ENCODE measurements around the gene DPP6. TPM values are rescaled to one million over a fixed set of nuclear protein-coding genes. Genes with fewer than 3 reads are reported as not detected.
"Not testable (repeated sequence)": the region's sequence is repeated elsewhere in the genome, so short reads cannot be mapped to it uniquely, and the experiment has no call there.

Gene DPP6
- total and polyA plus RNA-seq, 2 experiments from 2014 or later: 0.20 to 0.44 TPM

DNA sequence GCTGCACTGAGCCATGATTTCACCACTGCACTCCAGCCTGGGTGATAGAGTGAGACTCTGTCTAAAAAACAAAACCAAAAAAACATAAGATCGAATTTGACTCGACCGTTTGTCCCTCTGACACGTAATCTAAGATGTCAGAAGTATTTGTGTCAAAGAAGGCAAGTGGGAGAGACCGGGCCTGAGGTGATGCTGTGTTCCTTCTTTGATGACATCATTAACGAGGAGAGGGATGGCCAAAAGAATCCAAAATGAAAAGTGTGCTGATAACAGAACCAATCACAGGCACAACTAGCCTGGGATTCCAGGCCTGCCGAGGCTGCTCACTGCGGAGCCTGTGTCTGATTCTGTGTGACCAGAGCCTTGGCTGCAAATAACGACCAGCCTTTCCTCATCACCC, 52.9 kb downstream of the DPP6 start:
- not testable (repeated sequence) for H3K4me2 ChIP-seq; H3K27me3 ChIP-seq; H3K9me3 ChIP-seq (ENCODE audit: low read depth); DNase-seq (ENCODE audit: low spot score); H4K20me1 ChIP-seq (ENCODE audit: insufficient read depth, poor library complexity, severe bottlenecking); H2AFZ ChIP-seq; H3K4me3 ChIP-seq; H3K27ac ChIP-seq; H3K4me1 ChIP-seq (ENCODE audit: insufficient read depth); H3K36me3 ChIP-seq (replicated peaks; ENCODE audit: insufficient read depth, low read depth); H3K9me2 ChIP-seq (replicated peaks; ENCODE audit: insufficient read depth); H3K79me2 ChIP-seq
- 83% methylated on average over 9 of the region's 9 CpGs for WGBS (ENCODE audit: low lambda C conversion rate, missing lambda C conversion rate)

DNA sequence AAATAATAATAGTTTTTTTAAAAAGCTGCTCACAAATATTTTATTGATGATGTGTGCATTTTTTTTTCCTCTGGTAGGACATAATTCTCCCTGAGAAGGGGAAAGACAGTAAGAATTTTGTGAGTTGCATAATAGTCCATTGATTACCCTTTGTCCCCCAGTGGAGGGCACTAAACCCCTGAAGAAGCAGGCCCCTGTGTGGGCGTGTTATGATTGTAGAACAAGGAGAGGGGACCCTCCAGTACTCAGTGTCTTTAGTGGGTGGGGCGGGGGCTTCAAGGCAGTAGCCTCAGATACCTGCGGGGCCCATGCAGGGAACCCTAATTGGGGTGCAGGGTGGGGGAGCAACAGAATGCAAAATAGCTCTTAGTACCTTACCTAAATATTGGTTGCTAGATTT, 57.4 kb downstream of the DPP6 start:
- H3K36me3 ChIP-seq (replicated peaks; ENCODE audit: insufficient read depth, low read depth); H3K9me2 ChIP-seq (replicated peaks; ENCODE audit: insufficient read depth); H3K27me3 ChIP-seq; H2AFZ ChIP-seq; H3K79me2 ChIP-seq; H4K20me1 ChIP-seq (ENCODE audit: insufficient read depth, poor library complexity, severe bottlenecking); H3K4me3 ChIP-seq; H3K27ac ChIP-seq; DNase-seq (ENCODE audit: low spot score); H3K9me3 ChIP-seq (ENCODE audit: low read depth); H3K4me1 ChIP-seq (ENCODE audit: insufficient read depth); H3K4me2 ChIP-seq: not testable (repeated sequence)
- WGBS (ENCODE audit: low lambda C conversion rate, missing lambda C conversion rate): no CpG with 5 or more reads among the region's 3 CpGs

DNA sequence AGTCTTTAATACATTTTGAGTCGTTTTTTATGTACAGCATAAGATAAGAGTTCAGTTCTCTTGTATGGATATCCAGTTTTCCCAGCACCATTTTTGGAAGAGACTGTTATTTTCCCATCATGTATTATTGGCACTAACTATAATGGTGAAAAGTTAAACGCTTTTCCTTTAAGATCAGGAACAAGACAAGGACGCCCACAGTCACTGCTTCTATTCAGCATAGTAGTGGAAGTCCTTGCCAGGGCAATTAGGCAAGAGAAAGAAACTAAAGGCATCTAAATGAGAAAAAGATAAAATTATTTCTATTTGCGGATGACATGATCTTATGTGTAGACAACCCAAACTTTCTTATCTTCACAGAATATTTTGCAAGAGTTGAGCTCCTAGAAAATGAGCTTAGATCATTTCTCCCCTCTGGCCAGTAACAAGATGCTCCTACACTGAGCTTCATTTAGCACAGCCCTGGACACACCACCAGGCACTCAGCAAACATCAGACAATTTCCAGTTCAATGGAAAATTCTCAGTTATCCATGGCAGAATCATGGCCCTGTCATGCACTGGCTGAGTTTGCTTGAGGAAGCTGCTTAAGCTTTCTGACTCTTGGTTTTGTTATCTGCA, 61.6 kb downstream of the DPP6 start:
- not testable (repeated sequence) for H3K36me3 ChIP-seq (replicated peaks; ENCODE audit: insufficient read depth, low read depth); H3K9me2 ChIP-seq (replicated peaks; ENCODE audit: insufficient read depth); H3K27me3 ChIP-seq; DNase-seq (ENCODE audit: low spot score); H2AFZ ChIP-seq; H4K20me1 ChIP-seq (ENCODE audit: insufficient read depth, poor library complexity, severe bottlenecking); H3K4me2 ChIP-seq; H3K79me2 ChIP-seq; H3K4me1 ChIP-seq (ENCODE audit: insufficient read depth); H3K4me3 ChIP-seq; H3K9me3 ChIP-seq (ENCODE audit: low read depth); H3K27ac ChIP-seq
- WGBS (ENCODE audit: low lambda C conversion rate, missing lambda C conversion rate): 71% methylated on average over 4 of the region's 4 CpGs

DNA sequence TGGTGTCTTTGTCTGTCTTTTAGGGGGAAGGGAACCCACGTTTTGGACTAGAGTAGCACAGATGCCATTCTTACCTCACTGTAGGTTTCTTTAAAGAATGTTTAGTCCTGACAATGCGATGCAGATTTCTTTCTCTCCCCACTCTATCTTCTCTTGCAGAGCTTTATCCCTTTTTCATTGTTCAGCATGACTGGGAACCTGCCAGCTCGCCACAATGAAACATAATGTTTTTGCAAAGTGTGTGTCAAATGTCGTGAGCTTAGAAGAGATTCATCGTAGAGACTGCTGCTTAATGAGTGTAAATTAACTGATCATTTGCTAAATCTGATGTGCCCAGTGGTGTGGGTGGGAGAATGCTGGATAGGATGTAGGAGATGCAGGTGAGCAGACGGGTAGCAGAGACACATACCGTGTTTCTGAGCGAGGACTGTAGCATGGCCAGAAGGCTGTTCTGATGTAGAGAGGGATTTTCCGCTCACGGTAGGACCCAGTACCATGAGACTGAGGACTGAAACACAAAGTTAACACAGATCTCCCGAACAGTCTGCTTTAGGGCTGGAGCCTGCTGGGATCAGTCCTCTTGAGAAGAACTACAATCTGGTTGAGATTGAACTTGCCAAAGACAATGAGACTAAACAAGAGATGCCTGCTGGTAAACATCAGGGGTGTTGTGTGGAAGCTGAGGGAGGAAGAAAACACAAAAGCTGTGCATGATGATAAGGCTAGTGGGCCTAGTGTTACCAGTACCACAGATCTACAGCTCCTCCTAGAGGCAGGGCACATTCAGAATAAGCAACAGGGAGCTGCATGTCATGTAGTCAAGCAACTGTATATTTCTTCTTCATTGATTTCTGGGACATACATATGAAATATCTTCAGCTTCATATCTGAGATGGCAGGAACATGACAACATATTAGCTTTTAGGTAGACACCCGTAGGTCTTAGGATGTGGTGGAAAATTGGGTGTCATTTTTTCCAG, 65.5 kb downstream of the DPP6 start:
- H3K4me1 ChIP-seq (ENCODE audit: insufficient read depth); H3K9me3 ChIP-seq (ENCODE audit: low read depth); H3K9me2 ChIP-seq (replicated peaks; ENCODE audit: insufficient read depth); H2AFZ ChIP-seq; H3K4me3 ChIP-seq; H3K27ac ChIP-seq; H3K4me2 ChIP-seq; H4K20me1 ChIP-seq (ENCODE audit: insufficient read depth, poor library complexity, severe bottlenecking); H3K27me3 ChIP-seq; H3K79me2 ChIP-seq; DNase-seq (ENCODE audit: low spot score); H3K36me3 ChIP-seq (replicated peaks; ENCODE audit: insufficient read depth, low read depth): not testable (repeated sequence)
- 61% methylated on average over 12 of the region's 12 CpGs for WGBS (ENCODE audit: low lambda C conversion rate, missing lambda C conversion rate)

DNA sequence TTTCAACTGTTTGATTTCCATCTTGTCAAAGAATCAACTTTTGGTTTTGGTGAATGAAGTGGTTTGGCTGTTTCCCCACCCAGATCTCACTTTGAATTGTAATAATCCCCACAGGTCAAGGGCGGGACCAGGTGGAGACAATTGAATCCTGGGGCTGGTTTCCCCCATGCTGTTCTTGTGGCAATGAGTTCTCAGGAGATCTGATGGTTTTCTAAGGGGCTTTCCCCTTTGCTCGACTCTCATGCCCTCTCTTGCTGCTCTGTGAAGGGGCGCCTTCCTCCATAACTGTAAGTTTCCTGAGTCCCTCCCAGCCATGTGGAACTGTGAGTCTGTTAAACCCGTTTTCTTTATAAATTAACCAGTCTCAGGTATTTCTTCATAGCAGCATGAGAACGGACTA, 68.6 kb downstream of the DPP6 start:
- 75% methylated on average over 5 of the region's 5 CpGs for WGBS (ENCODE audit: low lambda C conversion rate, missing lambda C conversion rate)
- not testable (repeated sequence) for H3K9me3 ChIP-seq (ENCODE audit: low read depth); H3K79me2 ChIP-seq; H3K27me3 ChIP-seq; H3K4me1 ChIP-seq (ENCODE audit: insufficient read depth); DNase-seq (ENCODE audit: low spot score); H2AFZ ChIP-seq; H4K20me1 ChIP-seq (ENCODE audit: insufficient read depth, poor library complexity, severe bottlenecking); H3K4me3 ChIP-seq; H3K4me2 ChIP-seq; H3K36me3 ChIP-seq (replicated peaks; ENCODE audit: insufficient read depth, low read depth); H3K27ac ChIP-seq; H3K9me2 ChIP-seq (replicated peaks; ENCODE audit: insufficient read depth)

DNA sequence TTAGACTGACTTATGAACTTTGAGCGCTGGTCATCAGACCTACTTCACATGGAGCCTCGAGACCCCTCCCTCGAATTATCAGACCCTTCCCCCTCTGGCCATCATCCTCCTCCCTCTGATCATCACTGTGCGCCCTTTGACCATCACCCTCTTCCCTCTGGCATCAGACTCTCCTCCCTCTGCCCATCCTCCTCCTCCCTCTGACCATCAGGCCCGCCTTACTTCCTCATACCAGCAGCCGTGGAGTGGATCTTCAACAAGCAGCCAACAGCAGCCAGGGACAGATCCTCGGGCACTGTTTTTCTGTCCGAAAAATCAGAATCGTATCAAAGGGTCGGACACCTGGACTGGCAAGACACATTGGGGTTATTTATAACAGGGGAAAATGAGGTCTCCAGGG, 70.5 kb downstream of the DPP6 start:
- H3K4me3 ChIP-seq; H2AFZ ChIP-seq; H3K9me3 ChIP-seq (ENCODE audit: low read depth); DNase-seq (ENCODE audit: low spot score); H3K4me1 ChIP-seq (ENCODE audit: insufficient read depth); H3K27me3 ChIP-seq; H3K79me2 ChIP-seq; H3K36me3 ChIP-seq (replicated peaks; ENCODE audit: insufficient read depth, low read depth); H3K4me2 ChIP-seq; H3K27ac ChIP-seq; H4K20me1 ChIP-seq (ENCODE audit: insufficient read depth, poor library complexity, severe bottlenecking); H3K9me2 ChIP-seq (replicated peaks; ENCODE audit: insufficient read depth): not testable (repeated sequence)
- 80% methylated on average over 9 of the region's 10 CpGs for WGBS (ENCODE audit: low lambda C conversion rate, missing lambda C conversion rate)

DNA sequence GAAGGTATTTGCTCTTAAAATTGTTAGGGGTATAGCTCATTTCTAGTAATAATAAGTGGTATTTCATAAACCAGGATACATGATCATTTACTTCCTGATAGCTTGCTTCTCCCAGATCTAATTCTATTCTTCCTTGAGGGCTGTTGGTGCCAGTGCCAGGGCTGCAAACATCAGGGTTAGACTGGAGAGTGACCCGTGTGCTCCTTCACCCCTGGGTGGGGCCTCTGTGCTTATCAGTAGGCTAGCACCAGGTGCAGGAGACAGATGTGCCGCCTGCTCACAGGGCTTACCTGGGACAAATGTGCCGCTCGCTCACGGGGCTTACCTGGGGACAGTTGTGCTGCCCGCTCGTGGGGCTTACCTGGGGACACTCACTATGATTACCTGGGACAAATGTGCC, 71.2 kb downstream of the DPP6 start:
- DNase-seq (ENCODE audit: low spot score); H3K36me3 ChIP-seq (replicated peaks; ENCODE audit: insufficient read depth, low read depth); H3K9me3 ChIP-seq (ENCODE audit: low read depth); H3K79me2 ChIP-seq; H3K4me2 ChIP-seq; H2AFZ ChIP-seq; H3K4me3 ChIP-seq; H3K9me2 ChIP-seq (replicated peaks; ENCODE audit: insufficient read depth); H4K20me1 ChIP-seq (ENCODE audit: insufficient read depth, poor library complexity, severe bottlenecking); H3K27me3 ChIP-seq; H3K27ac ChIP-seq; H3K4me1 ChIP-seq (ENCODE audit: insufficient read depth): not testable (repeated sequence)
- 75% methylated on average over 6 of the region's 7 CpGs for WGBS (ENCODE audit: low lambda C conversion rate, missing lambda C conversion rate)

DNA sequence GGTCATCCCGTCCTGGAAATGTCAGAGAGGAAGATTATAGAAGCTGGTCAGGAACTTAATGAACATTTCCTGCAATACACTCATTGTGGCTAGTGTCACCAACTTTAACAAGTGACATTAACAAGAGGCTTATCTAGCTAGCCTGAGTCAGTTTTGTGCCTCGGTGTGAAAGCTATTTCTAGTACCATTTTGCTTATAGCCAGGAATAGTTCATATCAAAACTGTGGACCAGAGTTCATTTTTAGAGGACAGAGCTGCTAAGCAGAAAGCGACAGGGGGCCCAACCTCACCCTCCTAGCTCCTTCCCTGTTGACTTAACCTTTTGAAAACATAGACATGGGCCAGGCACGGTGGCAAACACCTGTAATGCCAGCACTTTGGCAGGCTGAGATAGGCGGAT, 76.9 kb downstream of the DPP6 start:
- not testable (repeated sequence) for H4K20me1 ChIP-seq (ENCODE audit: insufficient read depth, poor library complexity, severe bottlenecking); H3K9me3 ChIP-seq (ENCODE audit: low read depth); H3K4me1 ChIP-seq (ENCODE audit: insufficient read depth); H3K27ac ChIP-seq; H3K36me3 ChIP-seq (replicated peaks; ENCODE audit: insufficient read depth, low read depth); H2AFZ ChIP-seq; DNase-seq (ENCODE audit: low spot score); H3K4me2 ChIP-seq; H3K9me2 ChIP-seq (replicated peaks; ENCODE audit: insufficient read depth); H3K4me3 ChIP-seq; H3K79me2 ChIP-seq; H3K27me3 ChIP-seq
- 53% methylated on average over 5 of the region's 5 CpGs for WGBS (ENCODE audit: low lambda C conversion rate, missing lambda C conversion rate)

DNA sequence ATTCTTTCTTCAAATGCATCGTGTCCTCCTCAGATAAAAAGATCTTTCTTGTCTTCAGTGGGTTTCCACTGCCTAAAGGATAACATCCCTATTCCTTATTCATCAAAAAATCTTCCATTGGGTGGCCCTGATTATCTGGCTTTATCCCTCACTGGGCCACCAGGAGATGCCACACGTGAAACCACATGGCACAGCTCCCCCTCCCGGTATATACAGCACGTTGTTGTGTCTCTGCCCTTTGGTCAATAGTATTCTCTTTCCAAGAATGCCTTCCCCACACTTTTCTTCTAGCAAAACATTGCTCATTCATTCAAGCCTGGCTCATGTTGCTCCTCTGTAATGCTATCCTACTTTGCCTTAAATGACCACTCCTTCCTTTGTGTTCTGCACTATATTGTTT, 80.4 kb downstream of the DPP6 start:
- not testable (repeated sequence) for H3K36me3 ChIP-seq (replicated peaks; ENCODE audit: insufficient read depth, low read depth); H3K4me3 ChIP-seq; H3K4me2 ChIP-seq; H3K9me2 ChIP-seq (replicated peaks; ENCODE audit: insufficient read depth); H3K4me1 ChIP-seq (ENCODE audit: insufficient read depth); H3K79me2 ChIP-seq; H4K20me1 ChIP-seq (ENCODE audit: insufficient read depth, poor library complexity, severe bottlenecking); H3K27me3 ChIP-seq; H3K27ac ChIP-seq; H3K9me3 ChIP-seq (ENCODE audit: low read depth); DNase-seq (ENCODE audit: low spot score); H2AFZ ChIP-seq
- WGBS (ENCODE audit: low lambda C conversion rate, missing lambda C conversion rate): 73% methylated on average over 3 of the region's 4 CpGs
